ENCODE measurements around the gene TACO1. TPM values are rescaled to one million over a fixed set of nuclear protein-coding genes. Genes with fewer than 3 reads are reported as not detected.

TACO1 gene
- total and polyA plus RNA-seq, 10 of the 15 experiments (the other 5 are each of a cell fraction or from before 2014, with no cell fraction given), result 8.5 to 38.6 (median 27.0) TPM

GRCh38 chr17:63578027-63578768 is 22.5 kb upstream of the TACO1 start:
- in situ Hi-C loops (cut with MboI) (no loop called here), intact Hi-C loops (cut with micrococcal nuclease; ENCODE audit: unreplicated experiment) (no loop called here)
- H3K27me3 ChIP-seq (replicated peaks in 1 of 2; ENCODE audit: control insufficient read depth in 2 of 2, insufficient read depth in 2 of 2, low read length in 1 of 2), result no peaks in the 10 kb centered on the region
- H4K20me1 ChIP-seq (ENCODE audit: control insufficient read depth, insufficient read depth), result peaks cover 6% of the 10 kb centered on the region; the same call in 1 of the 2 replicates
- H3K9me3 ChIP-seq (replicated peaks; ENCODE audit: control insufficient read depth, insufficient read depth, low read length), result no peaks in the 10 kb centered on the region
- DNase-seq (ENCODE audit: low read depth, low spot score), result no peak
- no TSS peak for BruUV-seq (replicated peaks)
- H3K4me1 ChIP-seq (ENCODE audit: control insufficient read depth, insufficient read depth, low read length), result no peaks in the 10 kb centered on the region
- RAD21 ChIA-PET (ENCODE audit: unreplicated experiment), result no interaction called here
- TF ChIP-seq RELA (IDR thresholded peaks at IDR 0.05; ENCODE audit: borderline replicate concordance, partially characterized antibody) (no peak), RAD21 (IDR thresholded peaks at IDR 0.05; ENCODE audit: insufficient read depth, low read depth, low read length) (no peak), ETV6 (conservative IDR thresholded peaks at IDR 0.05 in 1 of 2, IDR thresholded peaks at IDR 0.05 in 1 of 2; ENCODE audit: borderline replicate concordance in 1 of 2, low read depth in 1 of 2) (no peak), WRNIP1 (IDR thresholded peaks at IDR 0.05; ENCODE audit: borderline replicate concordance, low read depth, low read length) (no peak), SRF (IDR thresholded peaks at IDR 0.05; ENCODE audit: low read depth in 2 of 2, low read length in 2 of 2) (no peak), NR2C2 (IDR thresholded peaks at IDR 0.05; ENCODE audit: borderline replicate concordance, control insufficient read depth, insufficient read length, low read depth) (no peak), CEBPB (IDR thresholded peaks at IDR 0.05; ENCODE audit: borderline replicate concordance in 1 of 2, low read depth in 2 of 2, low read length in 2 of 2) (no peak)
- TF ChIP-seq, protein P1, sequence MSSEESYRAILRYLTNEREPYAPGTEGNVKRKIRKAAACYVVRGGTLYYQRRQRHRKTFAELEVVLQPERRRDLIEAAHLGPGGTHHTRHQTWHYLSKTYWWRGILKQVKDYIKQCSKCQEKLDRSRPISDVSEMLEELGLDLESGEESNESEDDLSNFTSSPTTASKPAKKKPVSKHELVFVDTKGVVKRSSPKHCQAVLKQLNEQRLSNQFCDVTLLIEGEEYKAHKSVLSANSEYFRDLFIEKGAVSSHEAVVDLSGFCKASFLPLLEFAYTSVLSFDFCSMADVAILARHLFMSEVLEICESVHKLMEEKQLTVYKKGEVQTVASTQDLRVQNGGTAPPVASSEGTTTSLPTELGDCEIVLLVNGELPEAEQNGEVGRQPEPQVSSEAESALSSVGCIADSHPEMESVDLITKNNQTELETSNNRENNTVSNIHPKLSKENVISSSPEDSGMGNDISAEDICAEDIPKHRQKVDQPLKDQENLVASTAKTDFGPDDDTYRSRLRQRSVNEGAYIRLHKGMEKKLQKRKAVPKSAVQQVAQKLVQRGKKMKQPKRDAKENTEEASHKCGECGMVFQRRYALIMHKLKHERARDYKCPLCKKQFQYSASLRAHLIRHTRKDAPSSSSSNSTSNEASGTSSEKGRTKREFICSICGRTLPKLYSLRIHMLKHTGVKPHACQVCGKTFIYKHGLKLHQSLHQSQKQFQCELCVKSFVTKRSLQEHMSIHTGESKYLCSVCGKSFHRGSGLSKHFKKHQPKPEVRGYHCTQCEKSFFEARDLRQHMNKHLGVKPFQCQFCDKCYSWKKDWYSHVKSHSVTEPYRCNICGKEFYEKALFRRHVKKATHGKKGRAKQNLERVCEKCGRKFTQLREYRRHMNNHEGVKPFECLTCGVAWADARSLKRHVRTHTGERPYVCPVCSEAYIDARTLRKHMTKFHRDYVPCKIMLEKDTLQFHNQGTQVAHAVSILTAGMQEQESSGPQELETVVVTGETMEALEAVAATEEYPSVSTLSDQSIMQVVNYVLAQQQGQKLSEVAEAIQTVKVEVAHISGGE (CRISPR knock-in tag; IDR thresholded peaks at IDR 0.05), result no peak
- SMC1A ChIA-PET (ENCODE audit: uncharacterized antibody, unreplicated experiment), result no interaction called here
- ATAC-seq, result no peak
- no peak overlapping the region for H2AFZ ChIP-seq (ENCODE audit: control insufficient read depth, low read depth, low read length)
- H3K27ac ChIP-seq (ENCODE audit: control insufficient read depth, insufficient read depth), result no peak overlapping the region
- CTCF ChIA-PET, result interaction anchor here (1.0 kb wide), 1 partner anchor 13 kb away, joined by 3 read pairs; no protein-coding TSS in a partner anchor
- H3K36me3 ChIP-seq (ENCODE audit: control insufficient read depth in 2 of 2, insufficient read depth in 2 of 2, low read length in 1 of 2), result peaks cover 13 to 34% of the 10 kb centered on the region in 2 experiments
- POLR2A ChIA-PET, result no interaction called here
- no peak for FAIRE-seq
- 96% methylated on average over 7 of the region's 7 CpGs for WGBS (ENCODE audit: insufficient coverage, insufficient replicate concordance, low lambda C conversion rate, missing lambda C conversion rate)
- H3K4me3 ChIP-seq, result no peak overlapping the region
- no peak overlapping the region for H3K9ac ChIP-seq (ENCODE audit: control insufficient read depth, insufficient read depth, low read length)
- H3K4me2 ChIP-seq (ENCODE audit: control insufficient read depth, insufficient read depth), result no peak overlapping the region
- H3K79me2 ChIP-seq (ENCODE audit: control insufficient read depth, insufficient read depth, low read length), result peaks cover 6% of the 10 kb centered on the region
